HG03095 (cell line): ENCODE data around the gene MISFA.
"Not testable (repeated sequence)": the region's sequence is repeated elsewhere in the genome, so short reads cannot be mapped to it uniquely, and the experiment has no call there.

Source experiments
- ATAC-seq: cut with Tn5 transposase; IDR thresholded peaks from one replicate; pipeline ENCODE4 v1.9.1; 2021; ENCODE audit warnings: moderate library complexity; ENCODE audit not compliant: unreplicated experiment

MISFA gene

DNA sequence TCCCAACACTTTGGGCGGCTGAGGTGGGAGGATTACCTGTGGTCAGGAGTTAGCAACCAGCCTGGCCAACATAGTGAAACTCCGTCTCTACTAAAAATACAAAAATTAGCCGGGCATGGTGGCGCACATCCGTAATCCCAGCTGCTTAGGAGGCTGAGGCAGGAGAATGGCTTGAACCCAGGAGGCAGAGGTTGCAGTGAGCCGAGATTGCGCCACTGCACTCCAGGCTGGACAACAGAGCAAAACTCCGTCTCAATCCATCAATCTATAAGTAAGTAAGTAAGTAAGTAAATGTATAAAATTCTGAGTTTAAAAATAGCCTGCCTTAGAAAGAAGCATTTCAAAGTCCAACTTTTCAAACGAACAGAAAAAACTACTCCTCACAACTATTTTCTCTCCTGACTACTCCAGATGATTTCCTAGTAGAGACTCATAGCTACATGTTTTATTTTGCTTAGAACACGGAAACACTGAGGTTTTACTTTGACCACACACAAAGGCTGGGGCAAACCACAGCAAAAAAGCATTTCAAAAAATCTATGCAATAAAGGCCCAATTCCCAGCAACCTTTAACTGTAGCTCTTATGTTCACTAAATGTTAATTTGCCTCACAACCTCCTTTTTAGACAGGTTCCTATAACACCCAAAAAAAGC is 18.2 kb downstream of the MISFA start:
- no peak for ATAC-seq

GRCh38 chr11:18618342-18619025 is 18.9 kb downstream of the MISFA start:
- ATAC-seq, result no peak

DNA sequence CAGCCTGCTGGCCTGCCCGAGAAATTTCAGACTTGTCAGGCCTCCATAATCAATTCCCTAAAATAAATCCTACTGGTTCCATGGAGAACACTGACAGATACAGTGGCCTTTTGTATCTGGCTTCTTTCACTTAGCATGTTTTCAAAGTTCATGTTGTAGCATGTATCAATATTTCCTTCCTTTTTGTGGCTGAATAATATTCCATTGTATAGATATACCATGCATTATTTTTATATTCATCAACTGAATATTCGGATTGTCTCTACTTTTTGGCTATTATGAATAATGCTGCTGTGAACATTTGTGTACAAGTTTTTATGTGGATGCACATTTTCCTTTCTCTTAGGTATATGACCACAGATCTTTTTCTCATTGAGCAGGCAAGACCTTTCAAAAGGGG is 24.1 kb downstream of the MISFA start:
- ATAC-seq, result no peak

DNA sequence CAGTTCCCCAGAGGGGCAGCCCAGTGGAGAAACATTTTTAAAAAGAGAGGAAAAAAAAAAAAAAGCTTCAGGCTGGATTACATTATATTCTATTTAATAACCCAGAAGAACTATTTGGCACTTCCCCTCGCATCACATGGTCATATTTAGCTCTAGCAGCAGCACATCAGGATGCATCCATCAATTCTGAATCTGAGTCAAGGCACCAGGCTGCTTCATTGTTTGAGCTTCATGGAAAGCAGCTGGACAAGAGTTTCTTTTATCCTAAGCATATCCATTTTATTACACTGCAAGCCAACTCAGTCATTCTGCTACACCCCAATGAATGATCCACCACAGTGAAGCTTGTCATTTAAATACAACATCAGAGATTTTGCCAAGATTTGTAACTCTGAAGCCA is 24.6 kb downstream of the MISFA start:
- no peak for ATAC-seq

DNA sequence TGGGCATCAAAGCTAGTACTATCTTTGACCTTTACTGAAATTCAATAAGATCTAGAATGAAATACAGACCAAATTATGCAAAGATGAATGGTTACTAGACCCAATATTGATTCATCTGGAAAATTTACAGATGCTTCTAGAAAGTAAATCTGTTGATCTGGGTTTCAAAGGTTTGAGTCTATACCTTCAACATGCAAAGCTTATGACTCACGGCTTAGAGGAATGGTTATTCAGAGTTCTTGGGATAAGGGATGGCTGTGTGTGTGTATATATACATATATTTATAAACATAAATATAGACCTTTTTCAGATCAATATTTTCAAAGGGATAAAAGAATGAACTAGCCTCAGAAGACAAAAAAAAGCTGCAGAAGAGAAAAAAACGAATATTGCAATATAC is 33.3 kb downstream of the MISFA start:
- ATAC-seq, result no peak

GRCh38 chr11:18633256-18634139 is 33.9 kb downstream of the MISFA start:
- ATAC-seq, result peak; percentile 50

DNA sequence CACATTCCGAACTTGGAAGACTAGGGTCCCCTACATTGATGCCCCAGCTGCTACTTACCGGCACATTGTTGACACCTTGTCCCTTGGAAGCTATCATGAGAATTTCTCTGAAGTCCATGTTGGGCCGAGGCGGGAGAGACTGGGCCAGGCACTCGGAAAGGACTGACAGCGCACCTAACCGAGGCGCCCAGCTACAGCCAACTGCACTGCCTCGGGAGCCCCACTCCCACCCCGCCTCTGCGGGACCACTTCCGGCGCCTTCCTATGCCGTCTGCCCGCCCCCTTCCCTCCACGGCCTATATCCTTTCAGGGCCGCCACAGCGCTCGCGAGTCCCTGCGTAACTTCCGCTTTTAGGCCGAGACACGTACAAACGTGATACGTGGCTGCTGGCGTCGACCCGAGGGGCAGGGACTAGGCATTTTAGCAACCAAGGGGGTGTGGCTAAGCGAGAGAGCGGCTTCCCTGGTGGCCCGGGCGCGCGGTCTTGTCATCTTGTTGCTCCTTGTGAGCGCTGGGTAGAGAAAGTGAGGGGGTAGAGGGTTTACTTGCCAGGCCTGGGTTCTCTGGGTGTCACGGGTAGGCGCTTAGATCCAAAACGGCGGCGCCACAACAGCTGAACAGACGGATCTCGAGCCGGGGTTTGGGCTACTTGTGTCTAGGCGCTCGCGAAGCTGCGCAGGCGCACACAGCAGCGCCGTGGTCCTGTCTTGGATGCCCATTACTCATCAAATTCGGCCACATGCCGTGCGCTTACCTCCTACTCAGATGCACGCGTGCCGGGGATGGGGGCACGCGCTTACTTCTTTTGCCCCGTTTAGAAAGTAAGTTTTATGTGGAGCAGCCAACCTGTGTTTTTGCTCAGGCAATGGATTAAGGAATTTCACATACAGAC is 34.8 kb downstream of the MISFA start, which contains the start of gene SPTY2D1:
Gene SPTY2D1, minus strand, starts transcription at position 203 of the 893 bp plus-strand sequence. Its CDS starts 85 bp downstream, at position 118.
- ATAC-seq, result peak; percentile 96

- no peak for ATAC-seq
Measured at GRCh38 chr11:18641677-18642076, 42.1 kb downstream of the MISFA start.

DNA sequence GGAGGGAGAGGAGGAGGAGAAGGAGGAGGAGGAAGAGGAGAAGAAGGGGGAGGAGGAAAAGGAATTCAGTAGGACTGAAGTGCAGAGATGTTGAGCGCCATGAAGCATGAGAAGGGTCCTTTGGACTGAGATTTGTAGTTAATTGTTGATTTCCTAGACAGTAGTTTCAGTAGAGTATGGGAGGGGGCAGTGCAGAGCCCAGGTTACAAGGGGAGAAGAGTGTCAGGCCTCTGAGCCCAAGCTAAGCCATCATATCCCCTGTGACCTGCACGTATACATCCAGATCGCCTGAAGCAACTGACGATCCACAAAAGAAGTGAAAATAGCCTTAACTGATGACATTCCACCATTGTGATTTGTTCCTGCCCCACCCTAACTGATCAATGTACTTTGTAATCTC is 43.4 kb downstream of the MISFA start:
- not testable (repeated sequence) for ATAC-seq

GRCh38 chr11:18650353-18650752 is 50.8 kb downstream of the MISFA start:
- ATAC-seq, result no peak

- peak; percentile 70 for ATAC-seq
Measured at GRCh38 chr11:18650859-18651557, 51.4 kb downstream of the MISFA start.
